Kidney (tissue), 22 donors: Measurements from ENCODE around the gene GTF3C2. TPM values are rescaled to one million over a fixed set of nuclear protein-coding genes. Genes with fewer than 3 reads are reported as not detected.

Experiments
- DNase-seq, 5 donors: peaks; one replicate each; pipeline ENCODE4 v3.0.0-alpha.2; 2013 to 2020
- FAIRE-seq: peaks from 2 replicates; lab custom pipeline; 2012; peaks lifted over from hg19 to GRCh38; lab: Jason Lieb, UNC
- H3K27ac ChIP-seq, 2 donors: one replicate each; pipeline ENCODE4 v1.7.0; 2013; ENCODE audit warnings: low read depth in 2 of 2, low read length in 2 of 2, inconsistent platforms in 1 of 2
- H3K27me3 ChIP-seq: one replicate; pipeline ENCODE4 v1.7.1; 2013; ENCODE audit warnings: low read length, inconsistent platforms; ENCODE audit not compliant: control insufficient read depth, insufficient read depth
- H3K36me3 ChIP-seq, 3 donors: one replicate each; pipeline versions ENCODE4 v1.7.0 to v1.7.1; 2013; ENCODE audit warnings: low read length in 3 of 3, control low read depth in 1 of 3, inconsistent platforms in 1 of 3; ENCODE audit not compliant: insufficient read depth in 3 of 3, control insufficient read depth in 2 of 3
- H3K4me1 ChIP-seq, 3 donors: one replicate each; pipeline versions ENCODE4 v1.7.0 to v1.7.1; 2013; ENCODE audit warnings: low read length in 3 of 3, inconsistent platforms in 1 of 3, low read depth in 1 of 3; ENCODE audit not compliant: control insufficient read depth in 2 of 3, insufficient read depth in 2 of 3
- H3K4me3 ChIP-seq, 3 donors: one replicate each; pipeline versions ENCODE4 v1.7.0 to v1.8.1; 2013; ENCODE audit warnings: low read length in 3 of 3, control low read depth in 1 of 3, inconsistent platforms in 1 of 3
- H3K9ac ChIP-seq, 3 donors: one replicate each; pipeline versions ENCODE4 v1.7.0 to v1.7.1; 2013; ENCODE audit warnings: low read length in 3 of 3, control low read depth in 1 of 3, inconsistent platforms in 1 of 3
- H3K9me3 ChIP-seq, 3 donors: one replicate each; pipeline versions ENCODE4 v1.7.0 to v1.7.1; 2013; ENCODE audit warnings: low read length in 3 of 3, control low read depth in 1 of 3, inconsistent platforms in 1 of 3; ENCODE audit not compliant: control insufficient read depth in 2 of 3, insufficient read depth in 1 of 3
- CTCF ChIP-seq: IDR thresholded peaks from 3 replicates; pipeline ENCODE4 v1.5.1; 2012; ENCODE audit warnings: mild to moderate bottlenecking, moderate library complexity, borderline replicate concordance; ENCODE audit not compliant: insufficient read depth; ENCODE audit errors: extremely low read depth
- intact Hi-C: fragments of 100-400 bp; cut with DNase I; formaldehyde crosslinking; loops from one replicate; pipeline ENCODE4 v1.11.1; 2022
- long read RNA-seq, 10 donors: library from polyadenylated mRNA in 1 of 10; unstranded in 1 of 10; transcript quantifications; one replicate each; pipeline ENCODE4 v2.0.0 and lab custom pipeline, GENCODE V29; 2021 to 2026
- polyA plus RNA-seq: library from polyadenylated mRNA; stranded (reverse); fragments of 350-450 nt; fragmentation: Illumina TruSeq; extraction: RNeasy Lipid Tissue Mini Kit (QIAGEN cat#74804); gene quantifications from one replicate; pipeline ENCODE4 v1.2.3, GENCODE V29; 2014; ENCODE audit warnings: low read depth, low replicate concordance; ENCODE audit not compliant: insufficient read depth
- total RNA-seq: library from RNA; stranded (reverse); fragmentation: NEBNext Ultra II Directional; extraction: Animal tissue kit (Norgen Biotek cat#: 25700); gene quantifications from one replicate; pipeline ENCODE4 v1.2.1, GENCODE V29; 2021
- donor health status: control.
- donor health status: control.
- donor health status: control.
- donor health status: control.
- donor health status: control.
- donor health status: DM: yes; HTN: yes; CAD: no.
- donor health status: Normal renal cell carcinoma (clear cell type).

Gene GTF3C2
- total RNA-seq (59.3 TPM), polyA plus RNA-seq (38.3 TPM)
- long read RNA-seq, donor 1, partial matches to known transcripts: 0 of 3 reads
- long read RNA-seq, donor 1, other reads (novel, unspliced or antisense): 0 of 3 reads
- long read RNA-seq, donor 2, partial matches to known transcripts: 0 of 5 reads
- long read RNA-seq, donor 2, other reads (novel, unspliced or antisense): 0 of 5 reads
- long read RNA-seq, donor 3, partial matches to known transcripts: 0 of 3 reads
- long read RNA-seq, donor 3, other reads (novel, unspliced or antisense): 0 of 3 reads
- long read RNA-seq, donor 4, partial matches to known transcripts: 0 of 3 reads
- long read RNA-seq, donor 4, other reads (novel, unspliced or antisense): 0 of 3 reads
- long read RNA-seq, donor 5: 0 reads
- long read RNA-seq, donor 6: 0 reads
- long read RNA-seq, donor 7, partial matches to known transcripts: 6 of 17 reads
- long read RNA-seq, donor 7, other reads (novel, unspliced or antisense): 7 of 17 reads
- long read RNA-seq, donor 8, partial matches to known transcripts: 0 of 1 reads
- long read RNA-seq, donor 8, other reads (novel, unspliced or antisense): 0 of 1 reads
- long read RNA-seq, donor 9, partial matches to known transcripts: 0 of 1 reads
- long read RNA-seq, donor 9, other reads (novel, unspliced or antisense): 0 of 1 reads
- long read RNA-seq, donor 10, partial matches to known transcripts: 42 of 80 reads
- long read RNA-seq, donor 10, other reads (novel, unspliced or antisense): 33 of 80 reads

GRCh38 chr2:27356382-27357181 lies at the start of gene GTF3C2:
Gene GTF3C2, minus strand, starts transcription at chr2:27356764. Its CDS starts 13,210 bp downstream, at chr2:27343554.
- Histone ChIP-seq H3K4me1 (peaks cover 0 to 10% (median 8%) of the 10 kb centered on the region in 3 donors), H3K9me3 (no peaks in the 10 kb centered on the region), H3K4me3 (peak within 1 kb of the TSS; percentile 83 to 97 (median 93)), H3K27me3 (no peaks in the 10 kb centered on the region), H3K27ac (peak within 1 kb of the TSS; percentile 78 to 87), H3K36me3 (no peaks in the 10 kb centered on the region), H3K9ac (peak within 1 kb of the TSS; percentile 90 to 93 (median 92))
- intact Hi-C loops: no loop called here
- FAIRE-seq (no peak), DNase-seq (peak; percentile 97 to 99 (median 98))
- TF ChIP-seq CTCF: peak; percentile 4

- Histone ChIP-seq H3K4me1 (no peaks in the 10 kb centered on the region), H3K27ac (no peak overlapping the region), H3K9me3 (no peaks in the 10 kb centered on the region), H3K27me3 (no peaks in the 10 kb centered on the region), H3K9ac (no peak overlapping the region), H3K4me3 (no peak overlapping the region), H3K36me3 (no peaks in the 10 kb centered on the region)
- no peak for DNase-seq
- intact Hi-C loops: no loop called here
- FAIRE-seq: no peak
- TF ChIP-seq CTCF: no peak
Observed at GRCh38 chr2:27400348-27401135, 44.0 kb upstream of the GTF3C2 start.

GRCh38 chr2:27398962-27399361 lies 42.4 kb upstream of the GTF3C2 start:
- H3K27me3 ChIP-seq: no peaks in the 10 kb centered on the region
- no peaks in the 10 kb centered on the region for H3K9me3 ChIP-seq
- no peak overlapping the region for H3K4me3 ChIP-seq
- H3K4me1 ChIP-seq: no peaks in the 10 kb centered on the region
- H3K9ac ChIP-seq: no peak overlapping the region
- intact Hi-C loops: no loop called here
- H3K27ac ChIP-seq: no peak overlapping the region
- DNase-seq (no peak), FAIRE-seq (no peak)
- H3K36me3 ChIP-seq: no peaks in the 10 kb centered on the region
- no peak for TF ChIP-seq CTCF
